Measurements from ENCODE around the gene ZFAND3.

The ZFAND3 gene

GRCh38 chr6:37977715-37978114 lies 158.2 kb downstream of the ZFAND3 start:
- H3K4me3 ChIP-seq (ENCODE audit: low read depth, low read length): no peak overlapping the region
- TF ChIP-seq CTCF (IDR thresholded peaks at IDR 0.05; ENCODE audit: borderline replicate concordance, insufficient read depth, low read depth, low read length): no peak

DNA sequence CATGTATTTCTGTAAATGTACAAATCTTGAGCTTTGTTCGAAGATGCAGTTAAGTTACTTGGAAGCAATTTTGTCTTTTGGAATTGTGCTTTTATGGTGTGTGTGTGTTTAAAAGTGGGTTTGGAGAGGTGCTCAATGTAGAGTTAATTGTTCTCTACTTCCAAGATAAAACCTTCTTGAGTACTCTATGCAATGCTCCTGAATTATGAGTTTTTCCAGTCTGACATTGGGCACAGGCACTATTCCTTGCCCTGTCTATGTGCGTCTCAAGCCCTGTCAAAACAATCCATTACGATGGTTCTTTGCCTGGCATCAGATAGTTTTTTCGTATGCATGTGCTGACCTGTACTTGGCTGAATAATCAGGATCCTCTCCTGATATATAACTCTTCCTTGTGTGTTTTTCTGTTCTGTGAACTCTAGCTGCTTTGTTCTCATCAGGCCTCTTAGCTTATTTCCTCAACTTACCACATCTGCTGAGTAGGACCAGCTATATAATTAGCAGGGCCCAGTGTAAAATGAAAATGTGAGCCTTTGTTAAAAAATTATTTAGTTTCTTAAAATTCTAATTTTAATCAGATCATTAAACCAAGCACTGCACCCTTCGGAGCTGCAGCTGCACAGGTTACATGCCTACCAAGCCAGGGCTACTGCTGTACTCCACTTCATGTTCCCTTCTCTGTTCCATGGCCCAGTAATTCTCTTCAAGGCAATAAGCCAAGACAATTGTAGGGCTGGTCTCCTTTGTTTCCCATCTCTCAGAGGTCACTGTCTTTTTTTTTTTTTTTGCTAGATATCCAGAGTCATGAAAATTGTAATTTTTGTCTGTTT lies 160.1 kb downstream of the ZFAND3 start:
- H3K4me3 ChIP-seq (ENCODE audit: low read depth, low read length): no peak overlapping the region
- TF ChIP-seq CTCF (IDR thresholded peaks at IDR 0.05; ENCODE audit: borderline replicate concordance, insufficient read depth, low read depth, low read length): no peak

GRCh38 chr6:37980222-37980595 lies 160.7 kb downstream of the ZFAND3 start:
- TF ChIP-seq CTCF (IDR thresholded peaks at IDR 0.05; ENCODE audit: borderline replicate concordance, insufficient read depth, low read depth, low read length): no peak
- H3K4me3 ChIP-seq (ENCODE audit: low read depth, low read length): no peak overlapping the region

- TF ChIP-seq CTCF (IDR thresholded peaks at IDR 0.05; ENCODE audit: borderline replicate concordance, insufficient read depth, low read depth, low read length): no peak
These were observed 162.1 kb downstream of the ZFAND3 start for GRCh38 chr6:37981626-37982025.

DNA sequence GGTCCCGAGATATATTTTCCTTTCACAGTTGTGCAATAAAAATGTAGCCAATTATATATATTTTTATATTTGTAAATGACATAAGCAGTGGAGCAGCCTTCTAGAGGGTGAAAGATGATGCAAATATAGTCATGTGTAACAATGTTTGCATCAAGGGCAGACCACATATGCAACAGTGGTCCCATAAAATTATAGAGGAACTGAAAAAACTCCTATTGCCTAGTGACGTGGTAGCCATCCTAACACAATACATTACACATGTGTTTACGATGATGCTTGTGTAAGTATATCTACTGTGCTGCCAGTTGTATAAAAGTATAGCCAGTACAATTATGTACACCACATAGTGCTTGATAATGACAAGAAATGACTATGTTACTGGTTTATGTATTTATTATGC lies 162.8 kb downstream of the ZFAND3 start:
- TF ChIP-seq CTCF (IDR thresholded peaks at IDR 0.05; ENCODE audit: borderline replicate concordance, insufficient read depth, low read depth, low read length): no peak
- no peak overlapping the region for H3K4me3 ChIP-seq (ENCODE audit: low read depth, low read length)

More at GRCh38 chr6:37981626-37982025, 162.1 kb downstream of the ZFAND3 start:
- H3K4me3 ChIP-seq (ENCODE audit: low read depth, low read length): no peak overlapping the region

DNA sequence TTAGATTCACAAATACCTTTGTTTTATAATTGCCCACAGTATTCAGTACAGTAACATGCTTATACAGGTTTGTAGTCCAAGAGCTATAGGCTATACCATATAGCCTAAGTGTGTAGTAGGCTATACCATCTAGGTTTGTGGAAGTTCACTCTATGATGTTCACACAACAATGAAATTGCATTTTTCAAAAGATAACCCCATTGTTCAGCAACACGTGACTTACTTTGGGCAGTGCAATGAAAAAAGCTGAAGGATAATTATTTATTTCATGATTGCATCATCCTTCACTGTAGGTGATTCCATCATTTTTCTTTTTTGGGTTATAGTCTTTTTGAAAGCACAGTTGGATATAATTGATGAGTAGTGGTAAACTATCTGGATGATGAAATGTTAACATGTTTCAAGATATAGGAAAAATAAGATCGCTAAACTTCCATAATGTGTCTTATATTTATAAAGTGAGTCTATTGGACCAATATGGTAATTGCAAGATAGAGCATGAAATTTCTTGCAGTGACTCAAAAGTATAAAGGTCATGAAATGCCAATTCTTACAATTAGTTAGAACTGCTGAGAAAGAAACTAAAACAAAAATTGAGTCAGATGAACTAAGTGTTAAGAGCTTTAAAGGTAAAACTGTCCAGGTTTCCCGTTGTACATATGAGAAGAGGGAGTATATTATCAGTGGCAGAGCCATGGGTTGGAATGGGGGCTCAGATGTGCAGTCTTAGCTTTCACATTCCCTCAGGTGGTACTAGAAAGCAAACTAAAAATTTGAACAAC lies 164.4 kb downstream of the ZFAND3 start:
- no peak for TF ChIP-seq CTCF (IDR thresholded peaks at IDR 0.05; ENCODE audit: borderline replicate concordance, insufficient read depth, low read depth, low read length)
- no peak overlapping the region for H3K4me3 ChIP-seq (ENCODE audit: low read depth, low read length)
